GM23338 (cell line): ENCODE data around the gene RNLS. TPM values are rescaled to one million over a fixed set of nuclear protein-coding genes. Genes with fewer than 3 reads are reported as not detected.

Experiments used
- ATAC-seq: fragments of 200-7000 bp; cut with Tn5 transposase; 3 replicates; pipeline ENCODE4 v1.9.1; 2020
- DNase-seq: peaks from one replicate; pipeline ENCODE4 v3.0.0-alpha.2; 2015; ENCODE audit warnings: low spot score
- H2AFZ ChIP-seq: fragments of 200-600 bp; sonication (generic); 2 replicates; pipeline ENCODE4 v1.8.0; 2016; ENCODE audit warnings: antibody characterized with exemption, mild to moderate bottlenecking, moderate library complexity
- H3F3A ChIP-seq: fragments of 200-600 bp; sonication (generic); replicated peaks from 2 replicates; pipeline ENCODE4 v1.8.0; 2017; ENCODE audit warnings: antibody characterized with exemption, mixed run types, low read depth
- H3K27ac ChIP-seq: fragments of 200-600 bp; sonication (generic); 2 replicates; pipeline ENCODE4 v1.6.1; 2016; ENCODE audit warnings: low read depth
- H3K27me3 ChIP-seq: fragments of 200-600 bp; sonication (generic); 2 replicates; pipeline ENCODE4 v1.8.0; 2016; ENCODE audit warnings: mild to moderate bottlenecking, mixed run types, moderate library complexity; ENCODE audit not compliant: insufficient read depth
- H3K36me3 ChIP-seq: fragments of 200-600 bp; sonication (generic); 2 replicates; pipeline ENCODE4 v1.8.0; 2016; ENCODE audit warnings: mild to moderate bottlenecking; ENCODE audit not compliant: insufficient read depth
- H3K4me1 ChIP-seq: fragments of 200-600 bp; sonication (generic); 2 replicates; pipeline ENCODE4 v1.8.0; 2016; ENCODE audit warnings: mild to moderate bottlenecking, moderate library complexity; ENCODE audit not compliant: insufficient read depth
- H3K4me2 ChIP-seq: fragments of 200-600 bp; sonication (generic); 2 replicates; pipeline ENCODE4 v1.7.1; 2017; ENCODE audit warnings: mixed run types
- H3K4me3 ChIP-seq: fragments of 200-600 bp; sonication (generic); 2 replicates; pipeline ENCODE4 v1.6.1; 2016; ENCODE audit warnings: mixed run types
- H3K79me2 ChIP-seq: fragments of 200-600 bp; sonication (generic); replicated peaks from 2 replicates; pipeline ENCODE4 v1.8.0; 2017; ENCODE audit warnings: mild to moderate bottlenecking; ENCODE audit not compliant: insufficient read depth
- H3K9me2 ChIP-seq: fragments of 200-600 bp; sonication (generic); 2 replicates; pipeline ENCODE4 v1.8.0; 2017; ENCODE audit not compliant: insufficient read depth
- H4K20me1 ChIP-seq: fragments of 200-600 bp; sonication (generic); replicated peaks from 2 replicates; pipeline ENCODE4 v1.8.0; 2017; ENCODE audit warnings: mild to moderate bottlenecking; ENCODE audit not compliant: insufficient read depth
- H3K27ac Mint-ChIP-seq: 2 replicates; pipeline ENCODE4 v1.8.0; 2020; ENCODE audit warnings: inconsistent platforms, mild to moderate bottlenecking, moderate library complexity, mixed read lengths
- H3K27me3 Mint-ChIP-seq: 3 replicates; pipeline ENCODE4 v1.8.0; 2022; ENCODE audit warnings: low read depth, mild to moderate bottlenecking, moderate library complexity, mixed read lengths, inconsistent platforms; ENCODE audit not compliant: insufficient read depth, poor library complexity
- H3K36me3 Mint-ChIP-seq: 3 replicates; pipeline ENCODE4 v1.8.0; 2021; ENCODE audit warnings: low read depth, mild to moderate bottlenecking, inconsistent platforms, moderate library complexity, mixed read lengths
- H3K4me1 Mint-ChIP-seq: 3 replicates; pipeline ENCODE4 v1.8.0; 2020; ENCODE audit warnings: mild to moderate bottlenecking, inconsistent platforms, mixed read lengths
- H3K4me3 Mint-ChIP-seq: 3 replicates; pipeline ENCODE4 v1.8.0; 2021; ENCODE audit warnings: moderate library complexity, mild to moderate bottlenecking, inconsistent platforms, mixed read lengths
- H3K9me3 Mint-ChIP-seq: 3 replicates; pipeline ENCODE4 v1.8.0; 2020; ENCODE audit warnings: moderate library complexity, mild to moderate bottlenecking, inconsistent platforms, mixed read lengths
- CREB1 ChIP-seq: fragments of 250-450 bp; sonication (Bioruptor Pico); IDR thresholded peaks from 2 replicates; pipeline ENCODE4 v1.5.0; 2020; ENCODE audit warnings: low read depth, mild to moderate bottlenecking, moderate library complexity
- EZH2 ChIP-seq: fragments of 200-600 bp; sonication (generic); IDR thresholded peaks from one replicate; pipeline ENCODE4 v1.8.0; 2017; ENCODE audit warnings: antibody characterized with exemption, mild to moderate bottlenecking, low read depth; ENCODE audit not compliant: unreplicated experiment
- EZH2phosphoT487 ChIP-seq: fragments of 200-600 bp; sonication (generic); IDR thresholded peaks from one replicate; pipeline ENCODE4 v1.8.1; 2018; ENCODE audit warnings: antibody characterized with exemption; ENCODE audit not compliant: unreplicated experiment
- JUNB ChIP-seq: IDR thresholded peaks from one replicate; pipeline ENCODE4 v1.6.1; 2016; ENCODE audit warnings: antibody characterized with exemption; ENCODE audit not compliant: unreplicated experiment
- NANOG ChIP-seq: IDR thresholded peaks from 2 replicates; pipeline ENCODE4 v1.6.1; 2016; ENCODE audit warnings: antibody characterized with exemption, borderline replicate concordance
- POLR2AphosphoS5 ChIP-seq: IDR thresholded peaks from 2 replicates; pipeline ENCODE4 v1.6.1; 2016; ENCODE audit warnings: antibody characterized with exemption, low read depth
- STAT1 ChIP-seq: IDR thresholded peaks from one replicate; pipeline ENCODE4 v1.6.1; 2016; ENCODE audit warnings: antibody characterized with exemption; ENCODE audit not compliant: unreplicated experiment
- ZNF114 ChIP-seq: fragments of 250-450 bp; sonication (Bioruptor Pico); IDR thresholded peaks from 2 replicates; pipeline ENCODE4 v1.5.0; 2020; ENCODE audit warnings: mild to moderate bottlenecking, moderate library complexity
- ZNF331 ChIP-seq: fragments of 250-450 bp; sonication (Bioruptor Pico); IDR thresholded peaks from 2 replicates; pipeline ENCODE4 v1.5.0; 2020; ENCODE audit warnings: low read depth, mild to moderate bottlenecking, moderate library complexity
- polyA plus RNA-seq: library from polyadenylated mRNA; unstranded; fragments of >200 nt; fragmentation: Nextera tagmentation; extraction: Ambion mirVana; gene quantifications from 2 replicates; pipeline ENCODE4 v1.2.1, GENCODE V29; 2016
- total RNA-seq: library from RNA; depleted of rRNA; stranded (reverse); fragments of >200 nt; shearing (Covaris generic); gene quantifications from 2 replicates; pipeline ENCODE4 v1.2.3, GENCODE V29; 2014
- TF ChIP-seq, protein P1 (sequence below), 2 experiments: fragments of 200-600 bp in 1 of 2; sonication (generic) in 1 of 2; conservative IDR thresholded peaks; 2 replicates each; pipeline versions ENCODE4 v1.5.1 to v1.6.1; 2016 to 2017; ENCODE audit warnings: antibody characterized with exemption in 2 of 2, low read depth in 2 of 2, mild to moderate bottlenecking in 2 of 2, moderate library complexity in 1 of 2
- TF ChIP-seq, protein P2 (sequence below): IDR thresholded peaks from one replicate; pipeline ENCODE4 v1.6.1; 2018; ENCODE audit warnings: antibody characterized with exemption; ENCODE audit not compliant: unreplicated experiment
- TF ChIP-seq, protein P3 (sequence below): IDR thresholded peaks from 2 replicates; pipeline ENCODE4 v1.6.1; 2016; ENCODE audit warnings: antibody characterized with exemption
- TF ChIP-seq, protein P4 (sequence below): fragments of 250-450 bp; sonication (Bioruptor Pico); IDR thresholded peaks from 2 replicates; pipeline ENCODE4 v1.5.0; 2020; ENCODE audit warnings: mild to moderate bottlenecking, moderate library complexity

The RNLS gene
- total and polyA plus RNA-seq, 2 experiments from 2014 or later, result 8.8 to 15.2 TPM

DNA sequence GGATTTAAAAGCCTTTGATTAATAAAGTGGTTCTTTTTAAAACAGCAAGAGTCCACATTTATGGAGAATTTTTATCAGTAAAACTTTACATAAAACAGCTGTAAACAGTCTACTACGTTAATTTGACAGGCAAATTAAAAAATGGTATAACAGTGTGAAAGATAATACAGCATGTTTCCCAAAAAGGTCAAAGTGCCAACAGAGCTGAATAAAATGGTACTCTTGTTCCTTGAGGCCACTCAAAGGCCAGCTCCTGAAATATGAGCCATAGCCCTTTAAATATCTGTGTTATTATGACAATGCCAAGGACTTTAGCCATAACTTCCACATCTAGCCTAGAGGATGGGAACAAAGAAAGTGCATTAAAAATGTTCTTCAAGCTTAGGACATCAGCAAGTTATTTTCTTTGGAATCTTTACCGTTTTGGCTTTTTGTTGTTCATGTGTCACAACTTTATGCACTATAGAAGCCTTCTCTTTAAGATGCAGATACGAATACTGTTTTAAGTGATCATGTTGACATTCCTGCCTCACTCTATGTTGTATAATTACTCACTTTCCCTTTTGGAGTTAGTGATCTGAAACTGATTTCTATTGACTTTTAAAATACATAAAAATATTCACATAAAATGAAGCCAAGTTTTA, 165.6 kb downstream of the RNLS start:
- no peak overlapping the region for H3K27ac ChIP-seq
- Mint-ChIP-seq H3K4me1 (peaks cover 26% of the 10 kb centered on the region), H3K27me3 (no peaks in the 10 kb centered on the region), H3K4me3 (no peak overlapping the region), H3K27ac (no peak overlapping the region), H3K36me3 (no peaks in the 10 kb centered on the region), H3K9me3 (no peaks in the 10 kb centered on the region)
- DNase-seq (no peak), ATAC-seq (no peak)
- H3K9me2 ChIP-seq, result no peaks in the 10 kb centered on the region
- H4K20me1 ChIP-seq, result no peaks in the 10 kb centered on the region
- no peaks in the 10 kb centered on the region for H3K36me3 ChIP-seq
- no peak for TF ChIP-seq JUNB
- TF ChIP-seq ZNF331 (CRISPR knock-in tag), result no peak
- TF ChIP-seq, protein P1, sequence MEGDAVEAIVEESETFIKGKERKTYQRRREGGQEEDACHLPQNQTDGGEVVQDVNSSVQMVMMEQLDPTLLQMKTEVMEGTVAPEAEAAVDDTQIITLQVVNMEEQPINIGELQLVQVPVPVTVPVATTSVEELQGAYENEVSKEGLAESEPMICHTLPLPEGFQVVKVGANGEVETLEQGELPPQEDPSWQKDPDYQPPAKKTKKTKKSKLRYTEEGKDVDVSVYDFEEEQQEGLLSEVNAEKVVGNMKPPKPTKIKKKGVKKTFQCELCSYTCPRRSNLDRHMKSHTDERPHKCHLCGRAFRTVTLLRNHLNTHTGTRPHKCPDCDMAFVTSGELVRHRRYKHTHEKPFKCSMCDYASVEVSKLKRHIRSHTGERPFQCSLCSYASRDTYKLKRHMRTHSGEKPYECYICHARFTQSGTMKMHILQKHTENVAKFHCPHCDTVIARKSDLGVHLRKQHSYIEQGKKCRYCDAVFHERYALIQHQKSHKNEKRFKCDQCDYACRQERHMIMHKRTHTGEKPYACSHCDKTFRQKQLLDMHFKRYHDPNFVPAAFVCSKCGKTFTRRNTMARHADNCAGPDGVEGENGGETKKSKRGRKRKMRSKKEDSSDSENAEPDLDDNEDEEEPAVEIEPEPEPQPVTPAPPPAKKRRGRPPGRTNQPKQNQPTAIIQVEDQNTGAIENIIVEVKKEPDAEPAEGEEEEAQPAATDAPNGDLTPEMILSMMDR (conservative IDR thresholded peaks at IDR 0.05; ENCODE audit: low read depth in 2 of 2), result no peak
- no peak for TF ChIP-seq EZH2phosphoT487
- no peak for TF ChIP-seq NANOG
- TF ChIP-seq STAT1, result no peak
- TF ChIP-seq EZH2, result no peak
- TF ChIP-seq, protein P2, sequence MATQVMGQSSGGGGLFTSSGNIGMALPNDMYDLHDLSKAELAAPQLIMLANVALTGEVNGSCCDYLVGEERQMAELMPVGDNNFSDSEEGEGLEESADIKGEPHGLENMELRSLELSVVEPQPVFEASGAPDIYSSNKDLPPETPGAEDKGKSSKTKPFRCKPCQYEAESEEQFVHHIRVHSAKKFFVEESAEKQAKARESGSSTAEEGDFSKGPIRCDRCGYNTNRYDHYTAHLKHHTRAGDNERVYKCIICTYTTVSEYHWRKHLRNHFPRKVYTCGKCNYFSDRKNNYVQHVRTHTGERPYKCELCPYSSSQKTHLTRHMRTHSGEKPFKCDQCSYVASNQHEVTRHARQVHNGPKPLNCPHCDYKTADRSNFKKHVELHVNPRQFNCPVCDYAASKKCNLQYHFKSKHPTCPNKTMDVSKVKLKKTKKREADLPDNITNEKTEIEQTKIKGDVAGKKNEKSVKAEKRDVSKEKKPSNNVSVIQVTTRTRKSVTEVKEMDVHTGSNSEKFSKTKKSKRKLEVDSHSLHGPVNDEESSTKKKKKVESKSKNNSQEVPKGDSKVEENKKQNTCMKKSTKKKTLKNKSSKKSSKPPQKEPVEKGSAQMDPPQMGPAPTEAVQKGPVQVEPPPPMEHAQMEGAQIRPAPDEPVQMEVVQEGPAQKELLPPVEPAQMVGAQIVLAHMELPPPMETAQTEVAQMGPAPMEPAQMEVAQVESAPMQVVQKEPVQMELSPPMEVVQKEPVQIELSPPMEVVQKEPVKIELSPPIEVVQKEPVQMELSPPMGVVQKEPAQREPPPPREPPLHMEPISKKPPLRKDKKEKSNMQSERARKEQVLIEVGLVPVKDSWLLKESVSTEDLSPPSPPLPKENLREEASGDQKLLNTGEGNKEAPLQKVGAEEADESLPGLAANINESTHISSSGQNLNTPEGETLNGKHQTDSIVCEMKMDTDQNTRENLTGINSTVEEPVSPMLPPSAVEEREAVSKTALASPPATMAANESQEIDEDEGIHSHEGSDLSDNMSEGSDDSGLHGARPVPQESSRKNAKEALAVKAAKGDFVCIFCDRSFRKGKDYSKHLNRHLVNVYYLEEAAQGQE, result no peak
- TF ChIP-seq, protein P3, sequence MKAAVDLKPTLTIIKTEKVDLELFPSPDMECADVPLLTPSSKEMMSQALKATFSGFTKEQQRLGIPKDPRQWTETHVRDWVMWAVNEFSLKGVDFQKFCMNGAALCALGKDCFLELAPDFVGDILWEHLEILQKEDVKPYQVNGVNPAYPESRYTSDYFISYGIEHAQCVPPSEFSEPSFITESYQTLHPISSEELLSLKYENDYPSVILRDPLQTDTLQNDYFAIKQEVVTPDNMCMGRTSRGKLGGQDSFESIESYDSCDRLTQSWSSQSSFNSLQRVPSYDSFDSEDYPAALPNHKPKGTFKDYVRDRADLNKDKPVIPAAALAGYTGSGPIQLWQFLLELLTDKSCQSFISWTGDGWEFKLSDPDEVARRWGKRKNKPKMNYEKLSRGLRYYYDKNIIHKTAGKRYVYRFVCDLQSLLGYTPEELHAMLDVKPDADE, result no peak
- no peak for TF ChIP-seq POLR2AphosphoS5
- no peak for TF ChIP-seq CREB1 (CRISPR knock-in tag)
- TF ChIP-seq, protein P4, sequence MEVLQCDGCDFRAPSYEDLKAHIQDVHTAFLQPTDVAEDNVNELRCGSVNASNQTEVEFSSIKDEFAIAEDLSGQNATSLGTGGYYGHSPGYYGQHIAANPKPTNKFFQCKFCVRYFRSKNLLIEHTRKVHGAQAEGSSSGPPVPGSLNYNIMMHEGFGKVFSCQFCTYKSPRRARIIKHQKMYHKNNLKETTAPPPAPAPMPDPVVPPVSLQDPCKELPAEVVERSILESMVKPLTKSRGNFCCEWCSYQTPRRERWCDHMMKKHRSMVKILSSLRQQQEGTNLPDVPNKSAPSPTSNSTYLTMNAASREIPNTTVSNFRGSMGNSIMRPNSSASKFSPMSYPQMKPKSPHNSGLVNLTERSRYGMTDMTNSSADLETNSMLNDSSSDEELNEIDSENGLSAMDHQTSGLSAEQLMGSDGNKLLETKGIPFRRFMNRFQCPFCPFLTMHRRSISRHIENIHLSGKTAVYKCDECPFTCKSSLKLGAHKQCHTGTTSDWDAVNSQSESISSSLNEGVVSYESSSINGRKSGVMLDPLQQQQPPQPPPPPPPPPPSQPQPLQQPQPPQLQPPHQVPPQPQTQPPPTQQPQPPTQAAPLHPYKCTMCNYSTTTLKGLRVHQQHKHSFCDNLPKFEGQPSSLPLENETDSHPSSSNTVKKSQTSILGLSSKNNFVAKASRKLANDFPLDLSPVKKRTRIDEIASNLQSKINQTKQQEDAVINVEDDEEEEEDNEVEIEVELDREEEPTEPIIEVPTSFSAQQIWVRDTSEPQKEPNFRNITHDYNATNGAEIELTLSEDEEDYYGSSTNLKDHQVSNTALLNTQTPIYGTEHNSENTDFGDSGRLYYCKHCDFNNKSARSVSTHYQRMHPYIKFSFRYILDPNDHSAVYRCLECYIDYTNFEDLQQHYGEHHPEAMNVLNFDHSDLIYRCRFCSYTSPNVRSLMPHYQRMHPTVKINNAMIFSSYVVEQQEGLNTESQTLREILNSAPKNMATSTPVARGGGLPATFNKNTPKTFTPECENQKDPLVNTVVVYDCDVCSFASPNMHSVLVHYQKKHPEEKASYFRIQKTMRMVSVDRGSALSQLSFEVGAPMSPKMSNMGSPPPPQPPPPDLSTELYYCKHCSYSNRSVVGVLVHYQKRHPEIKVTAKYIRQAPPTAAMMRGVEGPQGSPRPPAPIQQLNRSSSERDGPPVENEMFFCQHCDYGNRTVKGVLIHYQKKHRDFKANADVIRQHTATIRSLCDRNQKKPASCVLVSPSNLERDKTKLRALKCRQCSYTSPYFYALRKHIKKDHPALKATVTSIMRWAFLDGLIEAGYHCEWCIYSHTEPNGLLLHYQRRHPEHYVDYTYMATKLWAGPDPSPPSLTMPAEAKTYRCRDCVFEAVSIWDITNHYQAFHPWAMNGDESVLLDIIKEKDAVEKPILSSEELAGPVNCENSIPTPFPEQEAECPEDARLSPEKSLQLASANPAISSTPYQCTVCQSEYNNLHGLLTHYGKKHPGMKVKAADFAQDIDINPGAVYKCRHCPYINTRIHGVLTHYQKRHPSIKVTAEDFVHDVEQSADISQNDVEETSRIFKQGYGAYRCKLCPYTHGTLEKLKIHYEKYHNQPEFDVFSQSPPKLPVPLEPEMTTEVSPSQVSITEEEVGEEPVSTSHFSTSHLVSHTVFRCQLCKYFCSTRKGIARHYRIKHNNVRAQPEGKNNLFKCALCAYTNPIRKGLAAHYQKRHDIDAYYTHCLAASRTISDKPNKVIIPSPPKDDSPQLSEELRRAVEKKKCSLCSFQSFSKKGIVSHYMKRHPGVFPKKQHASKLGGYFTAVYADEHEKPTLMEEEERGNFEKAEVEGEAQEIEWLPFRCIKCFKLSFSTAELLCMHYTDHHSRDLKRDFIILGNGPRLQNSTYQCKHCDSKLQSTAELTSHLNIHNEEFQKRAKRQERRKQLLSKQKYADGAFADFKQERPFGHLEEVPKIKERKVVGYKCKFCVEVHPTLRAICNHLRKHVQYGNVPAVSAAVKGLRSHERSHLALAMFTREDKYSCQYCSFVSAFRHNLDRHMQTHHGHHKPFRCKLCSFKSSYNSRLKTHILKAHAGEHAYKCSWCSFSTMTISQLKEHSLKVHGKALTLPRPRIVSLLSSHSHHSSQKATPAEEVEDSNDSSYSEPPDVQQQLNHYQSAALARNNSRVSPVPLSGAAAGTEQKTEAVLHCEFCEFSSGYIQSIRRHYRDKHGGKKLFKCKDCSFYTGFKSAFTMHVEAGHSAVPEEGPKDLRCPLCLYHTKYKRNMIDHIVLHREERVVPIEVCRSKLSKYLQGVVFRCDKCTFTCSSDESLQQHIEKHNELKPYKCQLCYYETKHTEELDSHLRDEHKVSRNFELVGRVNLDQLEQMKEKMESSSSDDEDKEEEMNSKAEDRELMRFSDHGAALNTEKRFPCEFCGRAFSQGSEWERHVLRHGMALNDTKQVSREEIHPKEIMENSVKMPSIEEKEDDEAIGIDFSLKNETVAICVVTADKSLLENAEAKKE (CRISPR knock-in tag), result no peak
- no peak for TF ChIP-seq ZNF114 (CRISPR knock-in tag)
- H2AFZ ChIP-seq, result no peak overlapping the region
- no peaks in the 10 kb centered on the region for H3F3A ChIP-seq
- H3K27me3 ChIP-seq, result no peaks in the 10 kb centered on the region
- no peak overlapping the region for H3K4me3 ChIP-seq
- H3K79me2 ChIP-seq, result no peaks in the 10 kb centered on the region
- H3K4me1 ChIP-seq, result peaks cover 13% of the 10 kb centered on the region; the same call in 1 of the 2 replicates
- no peak overlapping the region for H3K4me2 ChIP-seq
